HG02798 (cell line): ENCODE data around the gene SMG9.

Experiments used
- ATAC-seq: cut with Tn5 transposase; IDR thresholded peaks from one replicate; pipeline ENCODE4 v1.9.1; 2021; ENCODE audit warnings: mild to moderate bottlenecking; ENCODE audit not compliant: unreplicated experiment, poor library complexity

The SMG9 gene

DNA sequence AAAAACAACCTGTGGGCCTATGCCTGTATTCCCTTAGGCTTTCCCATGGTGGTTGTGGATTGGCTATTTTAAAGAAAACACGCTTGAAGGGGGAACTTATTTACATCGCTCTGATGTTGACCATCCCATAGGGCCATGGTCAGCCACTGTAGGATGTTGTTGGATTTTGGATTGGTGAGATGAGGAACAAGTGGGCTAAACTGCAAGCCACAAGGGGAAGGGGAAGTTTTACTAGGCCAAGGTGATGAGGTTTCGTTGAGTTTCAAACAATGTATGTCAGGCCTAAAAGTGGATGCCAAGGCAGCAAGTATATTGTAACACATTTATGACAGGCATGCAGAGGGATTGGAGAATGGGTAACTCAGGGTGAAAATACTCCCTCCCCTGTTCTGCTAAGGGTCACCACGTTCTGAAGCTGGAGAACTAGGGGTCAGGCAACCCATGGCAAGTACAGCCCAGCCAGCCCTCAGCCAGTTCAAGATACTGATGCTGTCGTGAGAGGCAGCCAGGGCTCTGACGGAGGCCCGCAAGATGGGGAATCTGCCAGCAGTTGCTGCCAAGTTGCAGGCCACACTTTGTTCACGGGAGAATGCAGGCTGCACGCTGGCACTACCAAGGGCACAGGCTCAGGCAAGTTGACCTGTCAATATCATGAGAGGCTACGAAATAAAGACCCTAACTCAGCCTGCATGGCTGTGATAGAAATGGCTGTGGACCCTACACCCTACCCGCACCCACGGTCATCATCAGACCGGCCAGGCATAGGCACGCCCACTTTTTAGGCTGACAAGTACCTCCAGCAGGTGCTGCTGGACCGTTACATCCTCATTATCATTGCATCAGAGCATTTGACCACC is 27.8 kb downstream of the SMG9 start:
- ATAC-seq = no peak

DNA sequence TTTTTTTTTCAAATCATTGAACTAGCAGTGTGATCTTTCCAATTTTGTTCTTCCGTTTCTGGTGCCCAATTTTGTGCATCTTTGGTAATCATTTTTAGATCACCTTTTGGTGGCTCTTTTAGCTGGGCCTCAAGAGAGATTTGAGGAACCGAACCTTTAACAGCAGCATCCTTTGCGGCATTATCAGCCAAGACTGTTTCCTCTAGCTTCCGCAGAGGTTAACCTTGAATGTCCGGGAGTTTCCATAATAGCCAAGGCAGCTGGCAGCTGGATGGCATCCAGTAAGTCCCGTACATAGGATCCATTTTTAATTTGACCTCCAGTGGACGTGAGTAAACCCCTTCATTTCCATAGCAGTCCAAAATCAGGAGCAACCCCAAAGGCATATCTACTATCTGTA is 29.3 kb downstream of the SMG9 start:
- peak; percentile 53 for ATAC-seq

DNA sequence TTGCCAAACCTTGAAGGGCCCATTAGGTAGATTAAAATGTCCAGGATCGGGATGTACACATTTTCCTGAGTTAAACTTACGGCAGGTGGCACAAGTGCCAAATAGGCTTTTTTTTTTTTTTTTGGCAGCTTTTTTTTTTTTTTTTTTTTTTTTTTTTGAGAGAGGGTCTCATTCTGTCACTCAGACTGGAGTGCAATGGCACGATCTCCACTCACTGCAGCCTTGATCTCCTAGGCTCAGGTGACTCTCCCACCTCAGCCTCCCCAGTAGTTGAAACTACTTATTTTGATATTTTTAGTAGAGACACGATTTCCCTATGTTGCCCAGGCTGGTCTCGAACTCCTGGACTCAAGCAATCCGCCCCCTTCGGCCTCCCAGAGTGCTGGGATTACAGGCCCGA is 29.9 kb downstream of the SMG9 start:
- ATAC-seq = no peak

DNA sequence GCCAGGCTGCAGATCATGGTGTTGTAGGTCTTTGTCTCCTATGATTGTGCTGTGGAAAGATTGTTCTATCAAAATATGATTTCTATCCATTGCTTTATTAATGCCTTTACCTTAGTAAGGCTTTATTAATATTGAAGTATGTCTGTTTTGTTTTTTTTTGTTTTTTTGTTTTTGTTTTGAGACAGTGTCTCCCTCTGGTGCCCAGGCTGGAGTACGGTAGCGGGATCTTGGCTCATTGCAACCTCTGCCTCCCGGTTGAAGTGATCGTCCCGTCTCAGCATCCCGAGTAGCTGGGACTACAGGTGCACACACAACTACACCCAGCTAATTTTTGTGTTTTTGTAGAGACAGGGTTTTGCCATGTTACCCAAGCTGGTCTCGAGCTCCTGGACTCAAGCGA is 31.2 kb downstream of the SMG9 start:
- no peak for ATAC-seq

DNA sequence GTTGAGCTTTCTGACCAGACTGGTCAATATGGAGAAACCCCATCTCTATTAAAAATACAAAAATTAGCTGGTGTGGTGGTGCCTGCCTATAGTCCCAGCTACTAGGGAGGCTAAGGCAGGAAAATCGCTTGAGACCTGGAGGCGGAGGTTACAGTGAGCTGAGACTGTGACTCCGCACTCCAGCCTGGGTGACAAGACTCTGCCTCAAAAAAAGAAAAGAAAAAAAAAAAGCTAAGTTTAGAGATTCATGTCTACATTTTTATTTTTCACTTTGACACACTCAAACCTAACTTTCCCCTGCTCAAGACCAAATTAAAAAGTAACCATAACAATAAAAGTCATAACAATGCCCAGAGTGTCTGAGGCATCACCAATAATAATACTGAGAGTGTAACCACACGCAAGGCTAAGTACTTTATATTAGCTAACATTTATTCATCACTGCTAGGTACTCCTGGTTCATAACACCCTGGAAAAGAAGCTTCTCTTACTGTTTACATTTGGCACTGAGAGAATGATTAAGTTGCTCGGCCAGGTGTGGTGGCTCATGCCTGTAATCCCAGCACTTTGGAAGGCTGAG is 33.2 kb downstream of the SMG9 start:
- no peak for ATAC-seq

DNA sequence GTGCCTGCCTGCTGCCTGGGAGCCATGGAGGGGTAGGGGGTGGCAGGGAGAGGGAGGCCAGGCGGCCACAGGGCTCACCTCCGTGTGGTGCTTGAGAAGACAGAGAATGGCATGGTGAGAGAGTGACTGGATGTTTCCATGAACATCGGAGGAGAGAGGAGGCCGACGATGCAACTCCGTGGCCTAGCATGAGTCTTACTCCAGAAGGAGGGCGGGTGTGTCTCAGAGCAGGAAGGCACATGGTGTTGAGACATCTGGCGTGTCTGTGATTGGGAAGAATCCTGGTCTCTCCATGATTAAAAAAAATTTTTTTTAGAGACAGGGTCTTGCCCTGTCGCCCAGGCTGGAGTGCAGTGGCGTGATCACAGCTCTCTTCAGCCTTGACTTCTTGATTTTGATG is 33.8 kb downstream of the SMG9 start:
- ATAC-seq = no peak

DNA sequence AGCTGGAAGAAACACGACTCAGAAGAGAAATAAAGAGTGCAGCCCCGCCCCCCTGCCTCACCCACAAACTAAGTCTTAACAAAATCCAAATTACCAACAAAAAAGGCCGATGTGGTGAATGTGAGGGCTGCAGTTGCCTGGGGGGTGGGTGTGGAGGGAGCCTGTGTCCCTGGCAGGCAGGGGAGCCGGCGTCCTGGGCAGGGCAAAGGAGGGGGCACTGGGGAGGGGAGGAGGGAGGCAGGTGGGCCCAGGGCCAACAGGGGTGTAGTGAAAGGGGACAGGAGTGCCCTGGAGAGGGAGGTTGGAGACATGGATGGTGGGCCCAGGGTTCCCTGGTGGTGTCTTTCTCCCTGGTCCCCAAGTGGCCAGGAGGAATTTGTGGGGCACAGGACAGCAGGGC is 34.8 kb downstream of the SMG9 start:
- no peak for ATAC-seq

DNA sequence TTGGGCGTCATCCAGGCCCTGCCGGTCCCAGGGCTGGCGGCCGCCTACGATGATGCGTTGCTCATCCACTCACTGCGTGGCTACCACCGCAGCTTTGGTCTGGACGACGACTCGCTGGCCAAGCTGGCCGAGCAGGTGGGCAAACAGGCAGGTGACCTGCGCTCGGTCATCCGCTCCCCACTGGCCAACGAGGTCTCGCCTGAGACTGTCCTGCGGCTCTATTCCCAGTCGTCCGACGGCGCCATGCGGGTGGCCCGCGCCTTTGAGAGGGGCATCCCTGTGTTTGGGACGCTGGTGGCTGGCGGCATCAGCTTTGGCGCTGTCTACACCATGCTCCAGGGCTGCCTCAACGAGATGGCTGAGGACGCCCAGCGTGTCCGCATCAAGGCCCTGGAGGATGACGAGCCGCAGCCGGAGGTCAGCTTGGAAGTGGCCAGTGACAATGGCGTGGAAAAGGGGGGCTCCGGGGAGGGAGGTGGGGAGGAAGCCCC is 35.3 kb downstream of the SMG9 start:
- no peak for ATAC-seq

DNA sequence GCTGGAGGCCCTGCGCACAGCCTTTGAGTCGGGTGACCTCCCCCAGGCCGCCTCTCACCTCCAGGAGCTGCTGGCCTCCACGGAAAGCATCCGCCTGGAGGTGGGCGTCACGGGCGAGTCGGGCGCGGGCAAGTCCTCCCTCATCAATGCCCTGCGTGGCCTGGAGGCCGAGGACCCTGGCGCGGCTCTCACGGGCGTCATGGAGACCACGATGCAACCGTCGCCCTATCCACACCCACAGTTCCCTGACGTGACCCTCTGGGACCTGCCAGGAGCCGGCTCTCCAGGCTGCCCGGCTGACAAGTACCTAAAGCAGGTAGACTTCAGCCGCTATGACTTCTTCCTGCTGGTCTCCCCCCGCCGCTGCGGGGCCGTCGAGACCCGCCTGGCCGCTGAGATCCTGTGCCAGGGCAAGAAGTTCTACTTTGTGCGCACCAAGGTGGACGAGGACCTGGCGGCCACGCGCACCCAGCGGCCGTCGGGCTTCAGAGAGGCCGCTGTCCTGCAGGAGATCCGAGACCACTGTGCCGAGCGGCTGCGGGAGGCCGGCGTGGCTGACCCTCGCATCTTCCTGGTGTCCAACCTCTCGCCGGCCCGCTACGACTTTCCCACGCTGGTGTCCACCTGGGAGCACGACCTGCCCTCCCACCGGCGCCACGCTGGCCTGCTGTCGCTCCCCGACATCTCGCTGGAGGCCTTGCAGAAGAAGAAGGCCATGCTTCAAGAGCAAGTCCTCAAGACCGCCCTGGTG is 36.0 kb downstream of the SMG9 start:
- ATAC-seq = no peak

DNA sequence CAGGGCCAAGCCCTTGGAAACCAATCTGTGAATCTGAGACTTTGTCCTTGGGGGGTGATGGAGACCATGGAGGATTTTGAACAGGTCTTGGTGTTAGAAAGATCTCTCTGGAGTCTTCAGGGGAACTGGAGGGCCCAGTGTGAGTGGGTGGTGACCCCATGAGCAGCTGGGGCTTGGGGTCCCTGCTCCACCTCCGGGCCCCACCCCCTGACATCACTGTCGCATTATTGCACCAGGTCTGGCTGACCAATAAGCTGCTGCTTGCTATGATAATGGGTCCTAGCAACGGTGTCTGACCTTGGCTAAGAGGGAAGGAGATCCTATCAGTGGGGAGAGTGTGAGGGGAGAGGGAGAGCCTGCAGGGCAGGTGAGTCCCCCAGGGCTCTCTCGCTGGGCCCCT is 39.0 kb downstream of the SMG9 start, which contains the start of gene IRGC:
Gene IRGC, plus strand, starts transcription at position 301 of the 400 bp plus-strand sequence. CDS start 2,483 bp downstream, outside the sequence.
- no peak for ATAC-seq

DNA sequence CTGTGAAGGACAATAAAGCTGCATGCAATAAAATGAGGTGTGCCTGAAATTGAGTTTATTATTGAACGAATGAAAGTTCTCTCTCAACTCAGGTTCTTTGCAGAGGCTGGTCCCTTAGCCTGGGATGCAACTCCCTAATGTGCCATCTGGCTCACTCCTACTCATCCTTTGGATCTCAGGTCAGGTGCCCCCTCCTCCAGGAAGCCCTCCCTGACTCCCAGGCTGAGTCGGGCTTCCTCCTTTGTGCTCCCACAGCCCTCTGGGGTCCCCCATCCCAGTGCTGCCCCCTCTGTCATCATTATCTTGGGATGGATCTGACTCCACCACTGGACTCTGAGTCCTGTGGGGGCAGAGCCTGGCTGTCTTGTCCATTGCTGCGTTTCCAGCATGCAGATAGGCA is 41.6 kb downstream of the SMG9 start:
- no peak for ATAC-seq

DNA sequence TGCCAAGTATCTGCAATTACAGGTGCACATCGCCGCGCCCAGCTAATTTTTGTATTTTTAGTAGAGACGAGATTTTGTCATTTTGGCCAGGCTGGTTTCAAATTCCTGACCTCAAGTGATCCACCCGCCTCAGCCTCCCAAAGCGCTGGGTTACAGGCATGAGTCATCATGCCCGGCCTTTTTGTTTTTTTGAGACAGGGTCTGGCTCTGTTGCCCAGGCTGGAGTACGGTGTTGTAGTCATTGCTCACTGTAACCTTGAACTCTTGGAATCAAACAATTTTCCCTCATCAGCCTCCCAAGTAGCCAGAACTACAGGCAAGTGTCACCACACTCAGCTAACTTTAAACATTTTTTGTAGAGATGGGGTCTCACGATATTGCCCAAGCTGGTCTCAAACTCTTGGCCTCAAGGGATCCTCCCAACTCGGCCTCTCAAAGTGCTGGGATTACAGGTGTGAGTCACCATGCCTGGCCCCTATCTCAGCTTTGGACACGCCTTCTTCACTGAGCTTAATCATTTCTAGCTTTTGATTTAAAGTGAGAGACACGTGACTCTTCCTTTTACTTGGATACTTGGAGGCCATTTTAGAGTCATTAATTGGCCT is 42.9 kb downstream of the SMG9 start:
- no peak for ATAC-seq

DNA sequence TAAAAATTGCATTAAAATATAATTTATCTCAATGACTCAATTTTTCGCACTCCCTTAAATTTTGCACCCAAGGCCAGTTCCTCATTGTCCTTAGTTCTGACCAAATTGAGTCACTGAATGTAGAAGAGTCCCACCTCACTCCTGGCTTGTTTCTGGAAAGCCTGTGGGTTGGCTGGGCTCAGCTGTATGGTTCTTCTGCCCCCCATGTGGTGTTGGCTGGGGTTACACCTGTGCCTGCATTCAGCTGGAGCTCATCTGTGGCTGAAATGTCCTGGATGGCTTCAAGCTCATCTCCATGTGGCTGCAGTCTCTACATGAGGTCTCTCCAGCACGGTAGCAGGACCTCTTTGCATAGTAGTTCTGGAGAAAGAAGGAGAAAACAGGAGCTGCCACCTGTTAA is 46.0 kb downstream of the SMG9 start:
- no peak for ATAC-seq

DNA sequence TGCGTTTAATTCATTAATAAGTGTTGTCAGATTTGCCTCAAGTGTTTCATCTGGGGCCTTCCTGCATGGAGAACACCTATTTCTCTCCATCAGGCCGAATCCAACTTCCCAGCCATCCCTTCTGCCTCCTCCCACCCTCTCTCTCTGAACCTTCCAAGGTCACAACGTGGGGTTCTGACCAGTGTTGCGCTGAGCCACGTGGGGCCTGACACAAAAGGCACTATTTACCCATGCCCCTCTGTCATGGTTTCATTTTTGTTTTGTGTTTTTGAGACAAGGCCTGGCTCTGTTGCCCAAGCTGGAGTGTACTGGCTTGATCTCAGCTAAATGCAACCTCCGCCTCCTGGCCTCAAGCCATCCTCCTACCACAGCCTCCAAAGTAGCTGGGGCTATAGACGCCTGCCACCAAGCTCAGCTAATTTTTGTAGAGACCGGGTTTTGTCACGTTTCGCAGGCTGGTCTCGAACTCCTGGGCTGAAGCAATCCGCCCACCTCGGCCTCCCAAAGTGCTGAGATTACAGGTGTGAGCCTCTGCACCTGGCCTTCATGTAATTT is 47.5 kb downstream of the SMG9 start:
- ATAC-seq = no peak

DNA sequence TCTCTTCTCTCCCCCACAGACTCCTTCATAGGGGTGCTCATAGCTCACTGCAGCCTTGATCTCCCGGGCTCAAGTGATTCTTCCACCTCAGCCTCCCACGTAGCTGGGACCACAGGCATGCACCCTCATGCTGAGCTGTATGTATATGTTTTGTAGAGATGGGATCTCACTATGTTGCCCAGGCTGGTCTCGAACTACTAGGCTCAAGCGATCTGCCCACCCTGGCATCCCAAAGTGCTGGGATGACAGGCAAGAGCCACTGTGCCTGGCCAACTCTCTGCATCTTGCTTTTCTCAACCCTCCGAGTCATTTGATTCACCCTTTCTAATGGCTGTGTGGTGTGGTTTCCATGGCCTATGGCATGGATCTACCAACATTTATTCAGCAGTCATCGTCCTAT is 49.0 kb downstream of the SMG9 start:
- no peak for ATAC-seq

DNA sequence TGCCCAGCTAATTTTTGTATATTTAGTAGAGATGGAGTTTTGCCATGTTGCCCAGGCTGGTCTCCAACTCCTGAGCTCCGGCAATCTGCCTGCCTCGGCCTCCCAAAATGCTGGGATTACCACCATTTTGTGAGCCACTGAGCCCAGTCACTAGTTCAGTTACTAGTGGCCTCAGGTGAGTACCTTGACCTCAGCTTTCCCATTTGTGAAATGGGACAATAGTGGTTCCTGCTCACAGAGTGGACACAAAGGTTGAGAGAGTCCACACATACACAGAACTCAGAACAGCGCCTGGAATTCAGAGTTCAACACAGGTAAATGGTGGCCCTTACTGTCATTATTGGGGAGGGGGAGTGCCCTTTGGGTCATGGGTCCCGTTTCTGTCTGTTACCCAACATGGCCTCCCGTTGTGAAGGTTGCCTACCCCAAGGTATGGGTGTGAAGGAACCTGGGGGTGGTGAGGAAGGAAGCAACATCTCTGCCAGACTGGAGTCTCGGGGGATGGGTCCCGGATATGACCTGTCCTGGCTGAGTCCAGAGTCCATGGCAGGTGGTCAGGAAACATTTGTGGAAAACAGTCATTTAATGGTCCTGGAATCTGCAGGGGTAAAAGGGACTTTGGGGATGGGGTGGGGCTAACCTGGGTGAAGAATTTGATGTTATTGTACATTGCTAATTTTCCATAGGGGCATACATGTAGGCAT is 50.6 kb downstream of the SMG9 start:
- no peak for ATAC-seq

DNA sequence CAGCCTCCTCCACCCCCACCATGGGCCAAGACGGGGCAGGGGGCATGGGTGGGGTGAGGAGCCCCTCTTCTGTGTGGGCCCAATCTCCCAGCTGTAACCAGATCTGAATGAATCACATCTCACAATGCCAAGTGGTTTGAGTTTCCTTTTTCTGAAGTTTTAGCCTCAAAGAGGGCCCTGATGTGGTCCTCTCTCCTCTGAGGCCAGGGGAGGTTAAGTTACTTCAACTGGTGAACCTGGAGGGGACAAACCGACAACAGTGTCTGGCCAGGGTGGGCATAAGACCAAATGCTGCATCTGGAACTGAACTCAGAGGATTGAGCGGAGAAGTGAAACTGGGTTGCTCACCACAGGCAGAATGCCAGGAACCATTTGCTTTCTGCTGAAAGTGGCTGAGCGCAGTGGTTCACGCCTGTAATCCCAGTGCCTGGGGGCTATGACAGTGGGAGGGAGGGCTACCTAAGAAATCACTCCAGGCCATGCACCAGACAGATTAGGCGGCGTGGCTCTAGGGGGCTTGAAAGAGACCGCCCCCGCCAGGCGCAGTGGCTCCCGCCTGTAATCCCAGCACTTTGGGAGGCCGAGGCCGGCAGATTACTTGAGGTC is 54.3 kb downstream of the SMG9 start:
- no peak for ATAC-seq

DNA sequence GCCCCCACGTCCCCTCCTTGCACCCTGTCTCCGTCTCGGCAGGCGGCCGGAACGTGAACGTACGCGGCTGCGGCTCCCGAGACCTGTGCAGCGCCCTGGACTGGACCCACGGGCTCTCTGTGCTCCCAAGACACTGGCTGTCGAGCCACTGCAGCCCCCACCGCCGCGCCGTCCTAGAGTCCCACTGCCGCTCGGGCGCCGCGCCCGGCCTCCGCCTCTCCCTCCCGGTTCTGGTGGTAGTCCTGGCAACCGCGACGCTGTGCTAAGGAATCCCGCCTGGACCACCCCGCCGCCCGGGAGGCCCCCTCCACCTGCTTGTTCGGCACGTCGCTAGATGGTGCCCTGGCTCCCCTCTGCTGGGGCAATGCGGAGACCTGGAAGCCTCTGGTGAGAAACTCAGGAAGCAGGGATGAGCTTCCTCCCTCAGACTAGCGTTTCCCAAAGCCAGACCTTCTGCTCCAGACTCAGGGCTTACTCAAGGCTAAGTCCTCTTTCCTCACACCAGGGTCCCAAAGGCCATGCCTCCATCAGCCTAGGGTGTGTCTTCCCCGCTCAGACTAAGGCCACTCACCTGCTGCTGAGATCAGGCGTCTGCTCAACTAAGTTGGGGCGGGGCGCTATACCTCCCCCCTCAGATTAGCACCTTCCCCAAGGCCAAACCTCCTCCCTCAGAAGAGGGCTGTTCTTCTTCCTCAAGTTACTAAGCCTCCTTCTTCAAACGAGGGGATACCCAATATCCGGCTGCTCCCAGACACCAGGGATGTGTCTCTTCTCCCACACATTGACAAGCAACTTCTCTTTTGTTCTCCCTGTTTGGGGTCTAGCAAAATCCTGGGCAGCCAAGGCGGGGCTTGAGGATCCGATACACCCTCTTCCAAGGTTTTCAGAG is 55.0 kb downstream of the SMG9 start:
- ATAC-seq = no peak
